ENCODE measurements around the gene EDN1.
"Not testable (repeated sequence)": the region's sequence is repeated elsewhere in the genome, so short reads cannot be mapped to it uniquely, and the experiment has no call there.

EDN1 gene

GRCh38 chr6:12325872-12326271, 35.7 kb downstream of the EDN1 start:
- DNase-seq (ENCODE audit: low read depth) = no peak

GRCh38 chr6:12327391-12327790, 37.2 kb downstream of the EDN1 start:
- DNase-seq (ENCODE audit: low read depth) = no peak

DNA sequence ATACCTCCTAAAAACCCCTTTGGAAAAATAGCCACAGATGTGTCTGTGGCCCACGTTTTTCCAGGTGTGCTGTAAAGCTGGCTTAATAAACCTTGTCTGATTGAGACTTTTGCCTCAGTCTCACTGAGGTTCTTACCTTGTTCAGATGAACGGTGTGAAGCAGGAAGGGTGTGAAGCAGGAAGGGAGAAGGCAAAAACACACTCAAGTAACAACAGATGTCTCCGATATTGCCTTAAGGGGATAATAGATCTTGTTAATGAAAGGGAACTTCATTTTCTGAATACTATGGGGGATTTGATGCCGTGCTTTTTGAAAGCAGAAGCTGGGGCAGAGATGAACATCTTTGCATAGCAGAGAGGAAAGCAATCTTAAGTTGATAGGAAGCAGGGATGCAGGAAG, 37.8 kb downstream of the EDN1 start:
- no peak for DNase-seq (ENCODE audit: low read depth)

GRCh38 chr6:12328701-12329100, 38.5 kb downstream of the EDN1 start:
- DNase-seq (ENCODE audit: low read depth) = no peak

DNA sequence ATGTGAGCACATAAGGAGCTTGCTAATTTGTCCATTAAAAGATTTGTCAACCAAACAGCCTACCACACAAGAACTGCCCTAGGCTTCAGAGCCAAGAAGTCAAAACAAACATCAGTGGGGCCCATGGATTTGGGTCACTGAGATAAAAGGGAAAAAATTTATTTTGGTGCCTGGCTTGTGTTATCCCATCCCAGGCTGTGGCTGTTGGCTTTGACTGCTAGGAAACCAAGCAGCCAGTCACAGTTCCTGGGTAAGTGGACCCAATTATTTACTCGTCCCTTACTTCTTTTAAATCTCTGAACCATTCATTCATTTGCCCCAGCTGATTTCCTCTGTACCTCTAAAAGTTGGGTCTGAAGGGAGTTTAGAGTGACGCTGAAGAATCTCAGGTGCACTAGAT, 41.3 kb downstream of the EDN1 start:
- no peak for DNase-seq (ENCODE audit: low read depth)

DNA sequence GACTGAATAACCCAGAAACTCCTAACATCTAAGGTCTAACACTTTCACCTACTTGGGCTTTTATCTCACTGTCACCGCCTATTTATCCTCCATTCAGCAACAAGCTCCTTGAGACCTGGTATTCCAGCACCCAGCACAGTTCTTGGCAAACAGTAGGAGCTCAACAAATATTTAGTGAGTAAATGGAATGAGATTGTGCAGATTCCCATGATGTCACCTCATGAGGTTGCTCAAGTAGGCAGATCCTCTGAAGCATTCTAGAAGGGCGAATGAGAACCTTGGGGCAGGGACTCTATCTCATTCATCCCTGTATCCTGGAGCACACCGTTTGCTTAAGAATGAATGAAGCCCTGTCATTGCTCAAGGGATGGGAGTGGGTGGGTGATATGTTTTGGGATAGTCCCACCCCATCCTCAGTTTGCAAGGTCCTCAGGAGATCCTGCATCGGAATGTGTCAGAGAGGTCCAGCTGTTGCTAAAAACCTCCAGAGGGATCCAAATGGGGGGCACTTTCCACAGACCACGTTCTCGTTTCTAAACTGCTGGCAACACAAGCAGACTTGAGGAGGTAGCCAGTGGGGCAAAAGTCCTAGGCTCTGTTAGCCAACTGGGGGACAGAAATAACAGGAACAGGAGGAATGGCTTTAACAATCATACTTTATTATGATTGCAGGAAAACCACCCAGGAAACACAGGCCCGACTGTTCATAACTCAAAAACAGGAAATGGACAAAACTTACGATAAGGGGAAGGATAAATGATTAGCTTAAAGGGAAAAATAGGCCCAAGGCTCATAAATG, 42.0 kb downstream of the EDN1 start:
- no peak for DNase-seq (ENCODE audit: low read depth)

- DNase-seq (ENCODE audit: low read depth) = not testable (repeated sequence)
Measured at GRCh38 chr6:12332750-12333079, 42.6 kb downstream of the EDN1 start.

- no peak for DNase-seq (ENCODE audit: low read depth)
Measured at GRCh38 chr6:12333128-12333527, 43.0 kb downstream of the EDN1 start.

- no peak for DNase-seq (ENCODE audit: low read depth)
Measured at GRCh38 chr6:12334526-12335130, 44.5 kb downstream of the EDN1 start.

DNA sequence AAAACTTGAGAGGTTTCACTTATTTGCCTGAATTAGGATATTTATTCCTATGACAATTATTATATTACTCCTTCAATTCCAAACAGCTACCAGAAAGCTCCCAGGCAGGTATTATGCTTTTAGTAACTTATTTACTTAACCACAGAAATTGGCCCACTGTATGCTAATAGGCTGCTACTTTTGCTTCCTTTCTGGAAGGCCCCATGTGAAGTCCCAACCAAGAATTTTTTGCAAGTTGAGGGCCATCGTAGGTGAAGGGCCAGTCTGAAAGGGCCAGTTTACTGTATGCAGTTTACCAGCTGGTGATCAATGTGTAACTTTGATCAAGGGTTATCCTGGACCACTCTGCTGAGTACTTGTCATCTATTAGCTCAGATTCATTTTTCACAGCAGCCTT, 45.0 kb downstream of the EDN1 start:
- DNase-seq (ENCODE audit: low read depth) = no peak

GRCh38 chr6:12335717-12336116, 45.6 kb downstream of the EDN1 start:
- no peak for DNase-seq (ENCODE audit: low read depth)

GRCh38 chr6:12336121-12336971, 46.2 kb downstream of the EDN1 start:
- no peak for DNase-seq (ENCODE audit: low read depth)

- DNase-seq (ENCODE audit: low read depth) = no peak
Measured at GRCh38 chr6:12339022-12339421, 48.9 kb downstream of the EDN1 start.

DNA sequence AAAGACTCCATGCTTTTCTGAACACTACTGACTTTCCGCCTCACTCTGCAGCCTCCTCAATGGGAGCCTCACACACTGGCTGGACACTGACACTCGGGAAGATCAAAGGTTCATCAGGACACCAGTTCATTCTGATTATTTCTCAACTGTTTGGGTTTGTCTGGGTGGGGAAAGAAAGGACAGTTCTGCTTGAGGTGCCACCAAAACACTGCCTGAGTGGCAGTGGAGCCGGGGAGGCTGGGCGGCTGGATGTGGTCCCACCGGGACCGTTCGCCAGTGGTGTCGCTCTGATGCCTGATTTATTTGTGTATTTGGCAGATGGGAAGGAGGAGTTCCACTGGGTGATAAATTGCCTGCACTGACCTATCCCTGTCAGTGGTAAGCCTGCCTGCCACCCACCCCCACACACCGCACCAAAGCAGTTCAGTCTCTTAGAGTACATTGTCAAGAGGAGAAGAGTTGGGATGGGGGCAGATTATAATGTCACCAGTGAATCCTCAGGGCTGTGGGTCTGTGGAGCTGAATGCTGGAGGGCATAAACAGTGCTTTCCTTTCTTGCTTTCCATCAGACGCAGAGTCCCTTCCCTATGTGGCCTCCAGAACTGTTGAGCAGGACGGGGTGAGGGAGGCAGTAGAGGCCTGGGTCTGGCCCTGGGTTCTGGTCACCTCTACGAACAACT, 49.8 kb downstream of the EDN1 start:
- DNase-seq (ENCODE audit: low read depth) = no peak

DNA sequence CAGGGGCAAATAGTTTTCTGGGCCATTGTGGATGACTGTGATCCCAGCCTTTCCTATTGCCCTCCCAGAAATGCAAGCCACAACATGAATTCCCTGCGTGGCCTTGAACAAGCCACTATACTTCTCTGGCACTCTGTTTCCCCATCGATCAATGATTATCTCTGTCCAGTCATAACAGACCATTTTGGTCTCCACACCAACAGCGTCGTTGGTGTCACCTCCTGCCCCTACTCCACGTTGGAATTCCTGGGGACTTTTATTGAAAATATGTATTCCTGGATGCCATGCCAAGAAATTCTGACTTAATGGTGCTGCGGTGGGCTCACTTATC, 50.3 kb downstream of the EDN1 start:
- DNase-seq (ENCODE audit: low read depth) = no peak

DNA sequence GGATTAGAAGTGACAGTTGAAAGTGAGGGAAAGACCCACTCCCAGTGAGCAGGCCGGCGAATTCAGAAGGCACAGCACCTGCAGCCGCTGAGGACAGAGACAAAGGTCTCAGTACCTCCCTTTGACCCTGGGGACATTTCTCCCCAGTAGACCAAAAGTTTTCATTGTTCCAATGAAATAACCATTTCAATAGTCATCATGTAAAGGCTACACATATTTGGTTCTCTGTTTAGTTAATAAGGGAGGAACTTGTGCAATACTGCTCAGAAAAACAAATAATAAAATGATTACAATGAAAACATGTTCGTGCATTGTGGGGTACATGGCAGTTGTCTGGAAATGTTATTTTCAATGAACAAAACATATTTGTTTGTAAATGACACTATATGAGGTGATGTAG, 52.5 kb downstream of the EDN1 start:
- DNase-seq (ENCODE audit: low read depth) = no peak

DNA sequence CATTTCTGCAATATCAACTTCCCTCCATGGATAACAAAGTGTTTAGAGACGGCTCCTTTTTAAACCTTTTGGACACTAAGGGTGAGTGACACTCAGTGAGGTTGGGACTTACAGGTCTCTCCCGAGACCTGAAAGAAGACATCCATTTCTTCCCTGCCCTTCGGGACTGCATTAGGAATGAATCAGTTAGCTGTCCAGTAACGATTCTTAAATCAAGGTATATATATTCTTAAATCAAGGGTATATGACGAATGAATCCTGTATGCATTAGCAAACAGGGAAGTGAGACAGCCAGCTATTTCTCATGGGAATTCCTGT, 52.9 kb downstream of the EDN1 start:
- no peak for DNase-seq (ENCODE audit: low read depth)

DNA sequence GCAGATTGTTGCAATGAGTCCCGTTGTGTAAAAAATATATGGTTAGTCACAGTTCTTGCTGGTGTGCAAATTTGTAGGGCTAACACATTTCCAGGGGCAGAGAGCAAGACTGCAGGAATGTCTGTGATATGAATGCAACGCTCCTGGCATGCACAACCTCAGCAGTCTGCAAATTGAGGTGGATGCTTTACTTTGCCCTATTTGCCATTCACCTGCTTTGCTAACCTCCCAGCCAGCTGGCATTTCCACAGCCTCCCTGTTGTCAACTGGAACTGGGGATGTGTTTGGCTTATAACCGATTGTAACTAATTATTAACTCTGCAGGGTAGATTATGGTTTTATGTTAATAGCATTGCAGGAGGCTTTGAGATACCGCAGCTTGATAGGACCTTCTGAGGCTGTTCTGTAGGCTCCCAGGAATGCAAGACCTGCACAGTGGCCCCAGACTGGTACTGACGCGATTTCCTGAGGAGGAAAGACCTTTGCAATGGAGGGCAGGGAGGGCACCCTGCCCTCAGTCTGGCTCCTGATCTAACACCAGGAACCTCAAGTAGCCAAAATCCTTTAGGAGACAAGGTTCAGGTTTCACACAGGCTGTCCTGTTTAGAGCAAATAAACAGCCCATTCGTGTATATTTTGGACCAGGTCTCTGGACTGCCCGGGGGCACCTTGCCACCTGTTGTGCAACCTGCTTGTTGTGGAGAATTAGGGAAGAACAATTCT, 53.4 kb downstream of the EDN1 start:
- no peak for DNase-seq (ENCODE audit: low read depth)

- no peak for DNase-seq (ENCODE audit: low read depth)
Measured at GRCh38 chr6:12344296-12344695, 54.1 kb downstream of the EDN1 start.

- DNase-seq (ENCODE audit: low read depth) = no peak
Measured at GRCh38 chr6:12344961-12345693, 55.0 kb downstream of the EDN1 start.

- no peak for DNase-seq (ENCODE audit: low read depth)
Measured at GRCh38 chr6:12345694-12346058, 55.5 kb downstream of the EDN1 start.
